GM21423 (cell line): ENCODE data around the gene PFAS.

Experiments
- ATAC-seq: cut with Tn5 transposase; IDR thresholded peaks from one replicate; pipeline ENCODE4 v1.9.1; 2021; ENCODE audit warnings: mild to moderate bottlenecking, moderate library complexity; ENCODE audit not compliant: unreplicated experiment

PFAS gene

DNA sequence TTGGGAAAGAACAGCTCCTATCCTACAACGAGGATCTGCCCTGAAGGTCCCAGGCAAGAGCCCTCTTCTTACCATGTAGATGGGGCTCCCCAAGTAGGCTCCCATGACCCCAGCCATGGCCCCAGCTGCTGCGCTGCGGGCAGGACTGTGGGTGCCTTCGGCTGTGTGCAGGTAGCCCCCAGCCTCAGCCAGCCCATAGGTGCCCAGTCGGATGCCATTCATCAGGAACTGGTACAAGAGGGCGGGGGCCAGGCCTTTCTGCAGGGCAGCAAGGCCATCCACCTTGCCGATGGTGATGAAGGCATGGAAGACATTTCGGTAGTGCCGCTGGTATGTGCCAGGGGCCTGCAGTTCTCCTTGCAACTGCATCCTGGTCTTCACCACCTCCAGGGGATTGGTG, 45.3 kb downstream of the PFAS start:
- no peak for ATAC-seq

DNA sequence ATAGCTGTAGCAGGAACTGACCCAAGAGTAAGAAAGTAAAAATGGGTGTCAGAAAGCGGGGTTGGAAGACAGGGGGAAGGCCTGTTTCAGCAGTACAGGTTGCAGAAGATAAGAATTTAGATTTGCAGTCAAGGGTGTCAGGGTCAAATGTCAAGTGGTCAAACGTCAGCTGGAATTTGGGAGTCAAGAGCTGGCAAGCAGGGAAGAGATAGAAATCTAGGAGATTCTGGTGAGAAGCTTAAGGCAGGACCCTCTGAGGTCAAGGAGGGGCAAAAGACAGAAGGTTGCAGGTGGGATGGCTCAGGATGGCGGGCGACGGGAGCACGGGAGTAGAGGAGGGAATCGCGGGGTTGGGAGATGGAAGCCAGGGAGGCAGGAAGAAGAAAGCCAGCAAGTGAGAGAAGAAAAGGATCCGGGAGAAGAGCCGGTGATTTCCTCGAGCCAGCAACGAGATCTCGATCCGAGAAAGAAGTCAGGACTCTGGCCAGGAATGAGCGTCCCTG, 45.8 kb downstream of the PFAS start:
- ATAC-seq: no peak

DNA sequence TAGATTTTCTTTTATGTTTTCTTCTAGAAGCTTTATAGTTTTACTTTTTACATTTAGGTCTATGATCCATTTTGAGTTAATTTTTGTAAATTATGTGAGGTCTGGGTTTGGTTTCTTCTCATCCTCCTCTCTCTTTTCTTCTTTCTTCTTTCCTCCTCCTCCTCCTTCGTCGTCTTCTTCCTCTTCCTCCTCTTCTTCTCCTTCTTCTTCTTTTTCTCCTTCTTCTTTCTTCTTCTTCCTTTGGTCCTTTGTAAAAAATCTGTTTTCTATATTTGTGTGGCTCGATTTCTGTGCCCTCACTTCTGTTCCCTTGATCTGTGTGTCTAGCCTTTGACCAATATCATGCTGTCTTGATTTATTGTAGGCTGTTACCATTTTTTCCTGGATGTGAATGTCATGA, 51.1 kb downstream of the PFAS start:
- no peak for ATAC-seq

DNA sequence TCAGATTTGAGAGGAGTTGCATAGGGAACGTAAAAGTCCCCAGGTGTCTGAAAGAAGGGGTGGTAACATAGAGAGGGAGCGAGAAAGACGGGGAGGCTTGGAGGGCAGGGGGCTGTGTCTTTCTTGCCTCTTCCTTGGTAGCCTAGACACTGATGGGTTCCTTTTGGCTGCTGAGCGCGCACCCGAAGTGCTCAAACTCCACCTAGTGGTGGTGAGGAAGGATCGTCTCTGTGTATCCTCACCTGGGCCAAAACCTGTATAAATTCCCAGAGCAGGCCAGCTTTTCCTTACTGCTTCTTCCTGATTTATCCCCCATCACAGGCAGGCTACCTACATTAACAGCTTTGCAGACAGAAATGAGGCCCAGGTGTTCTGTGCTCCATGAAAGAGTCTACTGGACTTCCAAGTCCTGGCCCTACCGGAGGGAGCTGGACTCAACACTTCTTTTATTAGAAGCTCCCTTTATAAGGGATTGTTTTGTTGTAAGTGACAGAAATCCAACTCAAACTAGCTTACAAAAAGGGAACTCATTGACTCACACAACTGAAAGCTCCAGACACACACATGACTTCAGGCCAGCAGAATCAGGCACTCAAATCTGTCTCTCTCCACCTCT, 51.6 kb downstream of the PFAS start:
- ATAC-seq: no peak

DNA sequence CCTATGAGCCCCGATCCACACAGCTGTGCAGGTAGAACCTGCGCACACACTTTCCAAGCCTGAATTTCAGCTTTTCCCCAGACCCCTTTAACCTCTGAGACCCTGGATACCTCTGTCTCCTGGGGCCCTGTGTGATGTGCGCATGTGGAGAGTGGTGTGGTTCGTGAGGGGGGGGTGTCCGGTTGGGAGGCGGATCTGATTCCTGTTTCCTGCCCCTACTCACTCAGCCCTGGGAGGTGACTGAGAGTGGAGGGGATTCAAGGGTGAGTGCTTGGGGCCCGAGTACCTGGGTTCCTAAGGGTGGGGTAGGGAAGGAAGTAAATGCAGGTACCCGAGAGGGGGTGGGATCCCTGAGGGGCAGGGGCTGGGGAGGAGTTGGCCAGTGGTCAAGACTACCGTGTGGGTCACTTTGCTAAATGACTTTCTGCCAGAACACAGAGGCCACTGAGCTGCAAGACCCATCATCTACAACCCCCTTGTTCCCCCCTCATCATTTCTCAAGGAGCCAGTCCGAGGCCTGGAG, 61.6 kb downstream of the PFAS start:
- ATAC-seq: no peak

DNA sequence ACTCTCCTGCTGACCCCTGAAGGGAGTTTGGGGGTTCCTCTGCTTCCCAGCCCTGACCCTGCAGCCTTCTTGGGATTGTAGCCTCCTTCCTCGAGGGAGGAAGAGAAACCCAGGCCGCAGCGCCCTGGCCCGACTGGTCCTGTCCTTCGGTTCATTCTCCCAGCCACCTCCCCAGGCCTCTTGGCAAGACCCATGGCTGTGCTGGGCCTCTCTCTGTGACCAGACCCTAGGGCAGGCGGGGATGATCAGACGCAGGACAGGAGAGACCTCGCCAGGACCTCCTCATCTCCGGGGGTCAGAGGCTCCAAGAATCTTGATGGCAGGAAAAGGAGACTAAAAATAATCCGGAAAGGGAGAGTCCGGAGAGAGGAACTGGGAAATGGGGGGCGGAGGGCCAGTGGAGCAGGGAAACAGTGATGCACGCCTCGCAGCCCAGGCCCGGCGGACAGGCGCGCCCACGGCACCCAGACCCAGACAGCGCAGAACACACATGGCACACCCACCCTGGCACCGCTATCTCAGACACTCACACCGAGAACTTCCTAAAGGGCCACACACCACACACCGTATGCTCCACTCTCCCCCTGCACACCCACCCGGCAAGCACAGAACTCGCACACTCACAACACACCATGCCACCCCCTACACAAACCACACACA, 62.2 kb downstream of the PFAS start:
- ATAC-seq: no peak

DNA sequence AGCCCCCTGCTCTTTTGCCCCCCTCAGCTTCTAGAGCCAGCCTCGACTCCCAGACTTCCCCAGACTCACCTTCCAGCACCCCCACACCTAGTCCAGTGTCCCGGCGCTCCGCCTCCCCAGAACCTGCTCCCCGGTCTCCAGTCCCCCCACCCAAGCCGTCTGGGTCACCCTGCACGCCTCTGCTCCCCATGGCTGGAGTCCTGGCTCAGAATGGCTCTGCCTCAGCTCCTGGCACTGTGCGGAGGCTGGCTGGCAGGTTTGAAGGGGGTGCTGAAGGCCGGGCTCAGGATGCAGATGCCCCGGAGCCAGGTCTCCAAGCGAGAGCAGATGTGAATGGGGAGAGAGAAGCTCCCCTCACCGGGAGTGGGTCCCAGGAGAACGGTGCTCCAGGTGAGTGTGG, 63.2 kb downstream of the PFAS start:
- ATAC-seq: no peak

DNA sequence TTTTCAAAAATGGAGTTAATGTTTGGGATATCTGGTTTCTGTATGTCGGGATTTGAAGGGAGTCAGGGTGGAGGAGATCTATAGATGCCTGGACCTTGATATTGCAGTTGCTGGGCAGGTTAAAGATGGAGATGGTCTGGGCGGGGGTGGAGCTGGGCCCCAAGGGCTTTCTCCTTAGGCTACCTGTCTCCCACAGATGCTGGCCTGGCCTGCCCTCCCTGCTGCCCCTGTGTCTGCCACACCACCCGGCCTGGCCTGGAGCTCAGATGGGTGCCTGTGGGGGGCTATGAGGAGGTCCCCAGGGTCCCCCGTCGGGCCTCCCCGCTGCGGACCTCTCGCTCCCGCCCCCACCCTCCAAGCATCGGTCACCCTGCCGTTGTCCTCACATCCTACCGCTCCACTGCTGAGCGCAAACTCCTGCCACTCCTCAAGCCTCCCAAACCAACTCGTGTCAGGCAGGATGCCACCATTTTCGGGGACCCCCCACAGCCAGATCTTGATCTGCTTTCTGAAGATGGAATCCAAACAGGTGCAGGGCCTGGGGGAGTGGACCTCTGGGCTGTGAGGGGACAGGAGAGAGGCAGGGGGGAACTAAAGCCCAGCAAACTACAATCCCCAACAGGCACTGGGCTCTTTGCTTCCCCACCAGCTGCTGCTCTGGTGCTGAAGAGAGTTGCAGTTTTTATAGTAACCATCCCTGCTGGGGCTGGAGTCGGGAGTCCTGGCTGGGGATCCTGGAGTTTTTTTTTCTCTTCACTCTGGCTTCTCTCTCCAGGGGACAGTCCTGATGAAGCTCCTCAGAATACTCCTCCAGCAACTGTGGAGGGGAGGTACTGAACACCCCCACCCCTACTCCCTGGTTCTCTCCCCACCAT, 63.9 kb downstream of the PFAS start:
- no peak for ATAC-seq

DNA sequence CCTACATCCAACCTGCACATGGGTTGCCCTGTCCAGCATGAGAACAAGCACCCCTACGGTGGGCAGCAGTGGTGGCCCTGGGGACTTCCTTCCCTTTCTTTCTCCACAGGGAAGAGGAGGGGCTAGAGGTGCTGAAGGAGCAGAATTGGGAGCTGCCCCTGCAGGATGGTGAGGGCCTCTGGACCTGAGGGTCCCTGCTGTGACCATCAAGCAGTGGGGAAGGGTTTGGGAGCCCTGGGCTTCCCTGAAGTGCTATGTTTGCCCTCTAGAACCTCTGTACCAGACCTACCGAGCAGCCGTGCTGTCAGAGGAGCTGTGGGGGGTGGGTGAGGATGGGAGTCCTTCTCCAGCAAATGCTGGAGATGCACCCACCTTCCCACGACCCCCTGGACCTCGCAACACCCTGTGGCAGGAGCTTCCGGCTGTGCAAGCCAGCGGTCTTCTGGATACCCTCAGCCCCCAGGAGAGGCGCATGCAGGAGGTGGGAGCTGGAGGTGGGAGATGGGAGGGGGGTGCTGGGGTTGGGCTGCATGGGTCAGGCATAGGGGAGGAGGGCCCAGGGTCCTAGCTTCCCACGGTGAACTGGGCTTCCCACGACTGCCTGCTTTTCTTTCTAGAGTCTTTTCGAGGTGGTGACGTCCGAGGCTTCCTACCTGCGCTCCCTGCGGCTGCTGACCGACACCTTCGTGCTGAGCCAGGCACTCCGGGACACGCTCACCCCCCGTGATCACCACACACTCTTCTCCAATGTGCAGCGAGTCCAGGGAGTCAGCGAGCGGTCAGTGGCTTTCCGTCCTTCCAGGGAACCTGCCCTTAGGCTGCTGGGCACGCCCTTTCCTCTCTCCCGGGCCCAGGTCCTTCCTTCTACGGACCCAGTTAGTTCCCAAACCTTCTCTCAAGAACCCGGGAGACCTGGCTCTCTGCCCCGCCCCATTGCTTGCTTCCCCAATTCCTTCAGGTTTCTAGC, 66.0 kb downstream of the PFAS start:
- ATAC-seq: no peak

DNA sequence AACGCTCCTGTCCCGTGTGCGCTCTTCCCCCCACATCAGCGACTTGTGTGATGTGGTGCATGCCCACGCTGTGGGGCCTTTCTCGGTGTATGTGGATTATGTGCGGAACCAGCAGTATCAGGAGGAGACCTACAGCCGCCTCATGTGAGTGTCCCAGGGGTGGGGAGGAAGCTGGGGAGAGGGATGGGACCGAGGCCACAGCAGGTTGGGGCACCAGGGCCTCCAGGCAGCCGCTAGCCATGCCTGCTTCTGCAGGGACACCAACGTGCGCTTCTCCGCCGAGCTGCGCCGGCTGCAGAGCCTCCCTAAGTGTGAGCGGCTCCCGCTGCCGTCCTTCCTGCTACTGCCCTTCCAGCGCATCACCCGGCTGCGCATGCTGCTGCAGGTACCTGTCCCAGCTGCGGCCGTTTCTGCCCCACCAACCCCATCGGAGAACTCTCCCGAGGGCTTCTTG, 66.7 kb downstream of the PFAS start:
- no peak for ATAC-seq

DNA sequence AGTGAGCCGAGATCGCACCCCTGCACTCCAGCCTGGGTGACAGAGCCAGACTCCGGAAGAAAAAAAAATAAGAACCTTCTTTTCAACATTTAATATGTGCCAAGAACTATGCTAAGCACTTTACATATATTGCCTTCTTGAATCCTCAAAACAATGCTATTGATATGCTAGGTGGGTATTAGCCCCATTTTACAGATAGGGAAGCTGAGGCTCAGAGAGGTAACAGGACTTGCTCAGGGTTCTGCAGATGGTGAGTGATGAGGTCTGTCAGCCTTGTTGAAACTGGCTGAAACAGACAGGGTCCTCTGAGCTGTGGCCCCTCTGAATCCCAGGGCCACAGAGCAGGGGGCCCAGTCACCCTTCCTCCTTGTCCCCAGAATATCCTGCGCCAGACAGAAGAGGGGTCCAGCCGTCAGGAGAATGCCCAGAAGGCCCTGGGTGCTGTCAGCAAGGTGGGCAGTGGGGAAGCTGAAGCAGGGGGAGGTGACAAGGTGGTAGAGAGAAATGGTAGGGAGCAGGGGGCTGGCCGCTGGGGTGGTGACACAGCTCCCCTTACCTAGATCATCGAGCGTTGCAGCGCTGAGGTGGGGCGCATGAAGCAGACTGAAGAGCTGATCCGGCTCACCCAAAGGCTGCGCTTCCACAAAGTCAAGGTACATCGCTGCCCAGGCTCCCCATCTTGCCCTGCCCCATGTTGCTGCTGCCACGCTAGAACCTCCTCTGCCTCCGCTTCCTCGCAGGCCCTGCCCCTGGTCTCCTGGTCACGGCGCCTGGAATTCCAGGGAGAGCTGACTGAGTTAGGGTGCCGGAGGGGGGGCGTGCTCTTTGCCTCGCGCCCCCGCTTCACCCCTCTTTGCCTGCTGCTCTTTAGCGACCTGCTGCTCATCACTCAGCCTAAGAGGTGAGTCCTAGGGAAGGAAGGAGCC, 69.2 kb downstream of the PFAS start:
- no peak for ATAC-seq
